GM19193 (cell line): ENCODE measurements around the gene KLHL18.

Experiments
- POLR2A ChIP-seq: IDR thresholded peaks from 4 replicates; pipeline ENCODE4 v1.6.1; 2011; ENCODE audit not compliant: insufficient read depth, insufficient read length; ENCODE audit errors: extremely low read depth

KLHL18 gene

GRCh38 chr3:47282424-47283192 lies at the start of gene KLHL18, which contains the start of gene KIF9:
Gene KLHL18 (plus strand): TSS chr3:47282944. CDS start chr3:47282966, 22 bp downstream.
Gene KIF9 (minus strand): TSS chr3:47282799. CDS start chr3:47277374, 5,425 bp downstream.
- TF ChIP-seq POLR2A, result peak; percentile 84

- no peak for TF ChIP-seq POLR2A
Observed at GRCh38 chr3:47238017-47238416, 44.7 kb upstream of the KLHL18 start.

- no peak for TF ChIP-seq POLR2A
Observed at GRCh38 chr3:47239929-47240328, 42.8 kb upstream of the KLHL18 start.

- TF ChIP-seq POLR2A, result no peak
Observed at GRCh38 chr3:47243419-47244147, 39.2 kb upstream of the KLHL18 start.

- no peak for TF ChIP-seq POLR2A
Observed at GRCh38 chr3:47244531-47245100, 38.1 kb upstream of the KLHL18 start.

GRCh38 chr3:47245271-47245670 lies 37.5 kb upstream of the KLHL18 start:
- no peak for TF ChIP-seq POLR2A

- TF ChIP-seq POLR2A, result no peak
Observed at GRCh38 chr3:47247131-47248064, 35.3 kb upstream of the KLHL18 start.

GRCh38 chr3:47250309-47251060 lies 32.3 kb upstream of the KLHL18 start:
- no peak for TF ChIP-seq POLR2A

- TF ChIP-seq POLR2A, result no peak
Observed at GRCh38 chr3:47251689-47252088, 31.1 kb upstream of the KLHL18 start.

GRCh38 chr3:47259114-47259513 lies 23.6 kb upstream of the KLHL18 start:
- TF ChIP-seq POLR2A, result no peak

- no peak for TF ChIP-seq POLR2A
Observed at GRCh38 chr3:47260605-47261004, 22.1 kb upstream of the KLHL18 start.

- TF ChIP-seq POLR2A, result no peak
Observed at GRCh38 chr3:47261301-47261700, 21.4 kb upstream of the KLHL18 start.

- TF ChIP-seq POLR2A, result no peak
Observed at GRCh38 chr3:47265008-47265407, 17.7 kb upstream of the KLHL18 start.
